ENCODE data around the gene TBC1D32. TPM values are rescaled to one million over a fixed set of nuclear protein-coding genes. Genes with fewer than 3 reads are reported as not detected.
A peak's percentile ranks its signal among the peaks of the same experiment; 100 is the strongest.

TBC1D32 gene
- polyA plus RNA-seq, 1 donor (not counting 4 experiments of a cell fraction or from before 2014, with no cell fraction given), result 6.7 TPM

DNA sequence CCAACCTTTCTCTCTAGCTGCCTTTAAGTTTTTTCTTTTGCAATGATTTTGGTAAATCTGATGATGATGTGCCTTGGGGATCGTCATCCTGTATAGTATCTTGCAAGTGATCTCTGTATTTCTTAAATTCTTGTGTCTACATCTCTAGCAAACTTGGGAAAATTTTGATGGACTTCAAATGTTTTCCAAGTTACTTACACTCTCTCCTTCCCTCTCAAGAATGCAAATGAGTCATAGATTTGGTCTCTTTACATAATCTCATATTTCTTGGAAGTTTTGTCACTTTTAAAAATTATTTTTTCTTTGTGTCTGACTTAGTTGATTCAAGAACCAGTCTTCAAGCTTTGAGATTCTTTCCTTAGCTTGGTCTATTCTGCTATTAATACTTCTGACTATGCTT, 176.4 kb downstream of the TBC1D32 start:
- H3K9ac ChIP-seq (ENCODE audit: control insufficient read depth, extremely low read depth, insufficient read depth, low read length), result no peak overlapping the region
- no peak for FAIRE-seq
- DNase-seq (ENCODE audit: low read depth, low spot score), result no peak

DNA sequence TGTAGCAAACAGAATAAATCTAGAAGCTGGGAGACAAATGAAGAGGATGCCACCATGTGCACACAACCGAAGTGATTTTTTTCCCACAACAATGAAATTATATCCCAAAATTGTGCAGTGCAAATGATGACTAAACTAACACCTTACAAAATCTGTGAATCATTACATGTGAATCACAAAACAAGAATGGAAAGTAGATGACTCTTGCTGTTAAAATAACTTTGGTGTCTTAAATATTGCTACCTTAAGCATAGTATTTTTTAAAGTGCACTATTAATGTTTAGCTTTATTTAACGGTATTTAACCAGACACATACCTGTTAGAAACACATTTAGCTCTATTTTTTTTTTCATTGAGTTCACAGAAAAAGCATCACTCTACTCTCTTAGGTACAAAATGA, 190.8 kb downstream of the TBC1D32 start:
- dilution Hi-C loops (cut with MboI; ENCODE audit: extremely low pct_ligation_motif_present, low sequenced_read_pairs), result no loop called here
- no peak for DNase-seq (ENCODE audit: low read depth, low spot score)
- H3K4me1 ChIP-seq (ENCODE audit: control insufficient read depth, extremely low read depth, insufficient read depth, low read length), result peaks cover 7% of the 10 kb centered on the region

More for the DNA sequence above, 176.4 kb downstream of the TBC1D32 start:
- no peak overlapping the region for H3K27ac ChIP-seq (ENCODE audit: control insufficient read depth, insufficient read depth, low read length)
- no peaks in the 10 kb centered on the region for H3K9me3 ChIP-seq (ENCODE audit: control insufficient read depth, low read depth, low read length)
- no peak for TF ChIP-seq EZH2 (IDR thresholded peaks at IDR 0.05; ENCODE audit: low read length)
- TF ChIP-seq, protein P1, sequence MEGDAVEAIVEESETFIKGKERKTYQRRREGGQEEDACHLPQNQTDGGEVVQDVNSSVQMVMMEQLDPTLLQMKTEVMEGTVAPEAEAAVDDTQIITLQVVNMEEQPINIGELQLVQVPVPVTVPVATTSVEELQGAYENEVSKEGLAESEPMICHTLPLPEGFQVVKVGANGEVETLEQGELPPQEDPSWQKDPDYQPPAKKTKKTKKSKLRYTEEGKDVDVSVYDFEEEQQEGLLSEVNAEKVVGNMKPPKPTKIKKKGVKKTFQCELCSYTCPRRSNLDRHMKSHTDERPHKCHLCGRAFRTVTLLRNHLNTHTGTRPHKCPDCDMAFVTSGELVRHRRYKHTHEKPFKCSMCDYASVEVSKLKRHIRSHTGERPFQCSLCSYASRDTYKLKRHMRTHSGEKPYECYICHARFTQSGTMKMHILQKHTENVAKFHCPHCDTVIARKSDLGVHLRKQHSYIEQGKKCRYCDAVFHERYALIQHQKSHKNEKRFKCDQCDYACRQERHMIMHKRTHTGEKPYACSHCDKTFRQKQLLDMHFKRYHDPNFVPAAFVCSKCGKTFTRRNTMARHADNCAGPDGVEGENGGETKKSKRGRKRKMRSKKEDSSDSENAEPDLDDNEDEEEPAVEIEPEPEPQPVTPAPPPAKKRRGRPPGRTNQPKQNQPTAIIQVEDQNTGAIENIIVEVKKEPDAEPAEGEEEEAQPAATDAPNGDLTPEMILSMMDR (optimal IDR thresholded peaks at IDR 0.05 in 1 of 3, IDR thresholded peaks at IDR 0.05 in 1 of 3, conservative IDR thresholded peaks at IDR 0.05 in 1 of 3; ENCODE audit: extremely low read depth in 1 of 3, insufficient read depth in 2 of 3, low read length in 3 of 3), result no peak
- H3K36me3 ChIP-seq (ENCODE audit: control insufficient read depth in 2 of 2, extremely low read depth in 1 of 2, insufficient read depth in 2 of 2, low read length in 2 of 2), result no peaks in the 10 kb centered on the region
- H3K4me2 ChIP-seq (ENCODE audit: control insufficient read depth, extremely low read depth, insufficient read depth, low read depth, low read length), result no peak overlapping the region
- no peaks in the 10 kb centered on the region for H4K20me1 ChIP-seq (ENCODE audit: control insufficient read depth, extremely low read depth, insufficient read depth, low read length)
- H3K27me3 ChIP-seq (ENCODE audit: control insufficient read depth, extremely low read depth, insufficient read depth, low read length), result no peaks in the 10 kb centered on the region
- H3K9me1 ChIP-seq (ENCODE audit: control insufficient read depth, extremely low read depth, insufficient read depth, low read length), result no peaks in the 10 kb centered on the region
- no peak overlapping the region for H3K4me3 ChIP-seq (ENCODE audit: control insufficient read depth in 2 of 3, extremely low read depth in 1 of 3, insufficient read depth in 2 of 3, low read depth in 1 of 3, low read length in 3 of 3)
- no peaks in the 10 kb centered on the region for H3K79me2 ChIP-seq (ENCODE audit: control insufficient read depth, insufficient read depth, low read length)
- dilution Hi-C loops (cut with MboI; ENCODE audit: extremely low pct_ligation_motif_present, low sequenced_read_pairs), result no loop called here
- H2AFZ ChIP-seq (ENCODE audit: control insufficient read depth, low read length), result no peak overlapping the region
- H3K4me1 ChIP-seq (ENCODE audit: control insufficient read depth, extremely low read depth, insufficient read depth, low read length), result no peaks in the 10 kb centered on the region

More for the DNA sequence above, 190.8 kb downstream of the TBC1D32 start:
- no peak overlapping the region for H3K4me2 ChIP-seq (ENCODE audit: control insufficient read depth, extremely low read depth, insufficient read depth, low read depth, low read length)
- H3K79me2 ChIP-seq (ENCODE audit: control insufficient read depth, insufficient read depth, low read length), result no peaks in the 10 kb centered on the region
- no peak overlapping the region for H2AFZ ChIP-seq (ENCODE audit: control insufficient read depth, low read length)
- no peaks in the 10 kb centered on the region for H3K36me3 ChIP-seq (ENCODE audit: control insufficient read depth in 2 of 2, extremely low read depth in 1 of 2, insufficient read depth in 2 of 2, low read length in 2 of 2)
- no peaks in the 10 kb centered on the region for H3K9me1 ChIP-seq (ENCODE audit: control insufficient read depth, extremely low read depth, insufficient read depth, low read length)
- no peak for TF ChIP-seq EZH2 (IDR thresholded peaks at IDR 0.05; ENCODE audit: low read length)
- TF ChIP-seq, protein P1 (optimal IDR thresholded peaks at IDR 0.05 in 1 of 3, IDR thresholded peaks at IDR 0.05 in 1 of 3, conservative IDR thresholded peaks at IDR 0.05 in 1 of 3; ENCODE audit: extremely low read depth in 1 of 3, insufficient read depth in 2 of 3, low read length in 3 of 3), result no peak
- no peaks in the 10 kb centered on the region for H3K9me3 ChIP-seq (ENCODE audit: control insufficient read depth, low read depth, low read length)
- H4K20me1 ChIP-seq (ENCODE audit: control insufficient read depth, extremely low read depth, insufficient read depth, low read length), result no peaks in the 10 kb centered on the region
- no peak overlapping the region for H3K9ac ChIP-seq (ENCODE audit: control insufficient read depth, extremely low read depth, insufficient read depth, low read length)
- H3K4me3 ChIP-seq (ENCODE audit: control insufficient read depth in 2 of 3, extremely low read depth in 1 of 3, insufficient read depth in 2 of 3, low read depth in 1 of 3, low read length in 3 of 3), result no peak overlapping the region
- no peaks in the 10 kb centered on the region for H3K27me3 ChIP-seq (ENCODE audit: control insufficient read depth, extremely low read depth, insufficient read depth, low read length)
- H3K27ac ChIP-seq (ENCODE audit: control insufficient read depth, insufficient read depth, low read length), result no peak overlapping the region
- peak; percentile 48 for FAIRE-seq
